HUES6 (cell line): ENCODE measurements around the gene ADAMTS14.
"Not testable (repeated sequence)": the region's sequence is repeated elsewhere in the genome, so short reads cannot be mapped to it uniquely, and the experiment has no call there.

Experiments
- H3K27ac ChIP-seq: 2 replicates; pipeline ENCODE4 v1.7.0; 2013; ENCODE audit warnings: low read depth, mild to moderate bottlenecking, low read length, inconsistent platforms
- H3K27me3 ChIP-seq: 2 replicates; pipeline ENCODE4 v1.6.1; 2013; ENCODE audit warnings: low read length; ENCODE audit not compliant: control insufficient read depth, insufficient read depth
- H3K36me3 ChIP-seq: 2 replicates; pipeline ENCODE4 v1.6.1; 2013; ENCODE audit warnings: low read length; ENCODE audit not compliant: control insufficient read depth, insufficient read depth
- H3K4me1 ChIP-seq: 2 replicates; pipeline ENCODE4 v1.6.1; 2013; ENCODE audit warnings: low read length; ENCODE audit not compliant: control insufficient read depth, insufficient read depth
- H3K4me3 ChIP-seq: 2 replicates; pipeline ENCODE4 v1.5.1; 2013; ENCODE audit warnings: low read depth, low read length
- H3K9ac ChIP-seq: one replicate; pipeline ENCODE4 v1.6.1; 2013; ENCODE audit warnings: mild to moderate bottlenecking, low read length
- H3K9me3 ChIP-seq: 2 replicates; pipeline ENCODE4 v1.6.1; 2013; ENCODE audit warnings: low read depth, low read length; ENCODE audit not compliant: control insufficient read depth, insufficient read depth

The ADAMTS14 gene

DNA sequence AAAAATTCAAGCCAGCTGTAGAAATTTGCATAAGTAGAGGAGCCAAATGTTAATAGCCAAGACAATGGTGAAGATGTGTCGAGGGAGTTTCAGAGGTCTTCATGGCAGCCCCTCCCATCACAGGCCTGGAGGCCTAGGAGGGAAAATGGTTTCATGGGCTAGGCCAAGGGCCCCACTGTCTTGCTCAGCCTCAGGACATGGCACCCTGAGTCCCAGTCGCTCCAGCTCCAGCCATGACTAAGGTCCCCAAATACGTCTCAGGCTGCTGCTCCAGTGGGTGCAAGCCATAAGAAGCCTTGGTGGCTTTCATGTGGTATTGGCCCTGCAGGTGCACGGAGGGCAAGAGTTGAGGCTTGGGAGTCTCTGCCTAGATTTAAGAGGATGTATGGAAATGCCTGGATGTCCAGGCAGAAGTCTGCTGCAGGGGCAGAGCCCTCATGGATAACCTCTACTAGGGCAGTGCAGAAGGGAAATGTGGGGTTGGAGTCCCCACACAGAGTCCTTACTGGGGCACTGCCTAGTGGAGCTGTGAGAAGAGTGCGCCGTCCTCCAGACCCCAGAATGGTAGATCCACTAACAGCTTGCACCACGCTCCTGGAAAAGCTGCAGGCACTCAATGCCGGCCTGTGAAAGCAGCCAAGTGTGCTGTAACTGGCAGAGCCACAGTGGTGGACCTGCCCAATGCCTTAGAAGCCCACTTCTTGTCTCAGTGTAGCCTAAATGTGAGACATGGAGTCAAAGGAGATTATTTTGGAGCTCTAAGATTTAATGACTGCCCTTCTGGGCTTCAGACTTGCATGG, 93.7 kb downstream of the ADAMTS14 start:
- no peak overlapping the region for H3K9ac ChIP-seq
- no peak overlapping the region for H3K4me3 ChIP-seq
- H3K36me3 ChIP-seq = no peaks in the 10 kb centered on the region
- no peak overlapping the region for H3K27ac ChIP-seq
- H3K27me3 ChIP-seq = no peaks in the 10 kb centered on the region
- H3K9me3 ChIP-seq = peaks cover 25% of the 10 kb centered on the region
- peaks cover 9% of the 10 kb centered on the region for H3K4me1 ChIP-seq

DNA sequence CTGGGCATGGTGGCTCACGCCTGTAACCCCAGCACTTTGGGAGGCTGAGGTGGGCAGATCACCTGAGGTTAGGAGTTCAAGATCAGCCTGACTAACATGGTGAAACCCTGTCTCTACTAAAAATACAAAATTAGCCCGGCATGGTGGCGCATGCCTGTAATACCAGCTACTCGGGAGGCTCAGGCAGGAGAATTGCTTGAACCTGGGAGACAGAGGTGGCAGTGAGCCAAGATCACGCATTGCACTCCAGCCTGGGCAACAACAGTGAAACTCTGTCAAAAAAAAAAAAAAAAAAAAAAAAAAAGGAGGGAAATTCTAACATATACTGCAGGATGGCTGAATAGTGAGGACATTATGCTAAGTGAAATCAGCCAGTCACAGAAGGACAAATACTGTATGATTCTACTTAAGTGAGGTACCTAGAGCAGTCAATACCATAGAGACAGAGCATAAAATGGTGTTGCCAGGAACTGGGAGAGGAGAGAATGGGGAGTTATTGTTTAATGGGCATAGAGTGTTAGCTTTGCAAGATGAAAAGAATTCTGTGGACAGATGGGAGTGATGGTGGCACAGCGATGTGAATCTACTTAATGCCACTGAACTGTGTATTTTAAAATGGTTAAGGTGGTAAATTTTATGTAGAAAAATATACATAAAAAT, 95.8 kb downstream of the ADAMTS14 start:
- not testable (repeated sequence) for H3K4me1 ChIP-seq, H3K36me3 ChIP-seq, H3K27ac ChIP-seq, H3K27me3 ChIP-seq, H3K9ac ChIP-seq, H3K4me3 ChIP-seq
- H3K9me3 ChIP-seq = peaks cover 25% of the 10 kb centered on the region

DNA sequence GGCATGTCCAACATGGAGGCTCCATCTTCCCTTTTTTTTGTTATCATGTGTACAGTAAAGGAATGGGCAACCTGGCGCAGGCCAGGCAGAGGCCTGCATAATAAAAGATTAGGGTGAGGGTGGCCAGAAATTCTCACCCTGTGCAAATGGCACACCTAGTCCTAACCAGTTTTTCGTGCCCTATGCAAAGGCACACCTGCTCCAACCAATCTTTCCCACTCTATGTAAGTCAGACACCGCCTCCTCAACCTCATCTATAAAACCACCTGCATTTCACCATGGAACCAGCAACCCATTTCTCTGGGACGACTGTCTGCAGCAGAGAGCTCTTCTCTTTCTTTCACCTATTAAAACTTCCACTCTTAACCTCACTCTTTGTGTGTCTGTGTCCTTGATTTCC, 96.8 kb downstream of the ADAMTS14 start:
- Histone ChIP-seq H3K36me3 (no peaks in the 10 kb centered on the region), H3K27me3 (no peaks in the 10 kb centered on the region), H3K9me3 (peaks cover 25% of the 10 kb centered on the region), H3K4me1 (no peaks in the 10 kb centered on the region), H3K9ac (no peak overlapping the region), H3K4me3 (no peak overlapping the region), H3K27ac (no peak overlapping the region)

DNA sequence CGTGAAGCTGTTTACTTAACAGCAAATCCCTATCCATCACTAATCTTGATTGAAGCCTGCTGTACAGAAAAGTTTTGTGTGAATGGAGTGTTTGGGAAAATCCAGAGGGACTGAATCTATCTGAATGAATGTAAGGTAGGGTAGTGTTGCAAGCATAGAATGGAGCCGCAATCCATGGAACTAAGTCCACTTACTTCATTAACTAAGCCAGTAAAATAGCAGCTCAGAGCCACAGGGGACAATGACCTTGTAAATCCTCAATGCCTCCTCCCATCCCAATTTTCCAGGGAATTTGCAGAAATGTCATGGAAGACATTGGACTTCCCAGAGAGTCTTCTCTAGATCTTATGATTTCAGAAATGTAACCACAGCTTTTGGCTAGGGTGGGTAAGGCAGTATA, 97.7 kb downstream of the ADAMTS14 start:
- H3K27me3 ChIP-seq = no peaks in the 10 kb centered on the region

DNA sequence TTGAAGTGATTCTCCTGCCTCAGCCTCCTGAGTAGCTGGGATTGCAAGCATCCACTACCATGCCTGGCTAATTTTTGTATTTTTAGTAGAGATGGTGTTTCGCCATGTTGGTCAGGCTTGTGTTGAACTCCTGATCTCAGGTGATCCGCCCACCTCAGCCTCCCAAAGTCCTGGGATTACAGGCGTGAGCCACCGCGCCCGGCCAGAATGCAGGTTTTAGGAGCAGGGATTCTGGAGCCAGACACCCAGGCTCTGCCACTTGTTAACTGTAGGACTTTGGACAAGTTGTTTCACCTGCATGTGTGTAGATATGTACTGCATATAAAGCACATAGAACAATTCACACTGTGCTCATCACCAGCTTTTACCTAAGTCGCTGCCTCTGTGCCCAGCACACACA, 98.2 kb downstream of the ADAMTS14 start:
- not testable (repeated sequence) for H3K27me3 ChIP-seq, H3K27ac ChIP-seq, H3K4me3 ChIP-seq, H3K9ac ChIP-seq, H3K4me1 ChIP-seq, H3K36me3 ChIP-seq
- peaks cover 17% of the 10 kb centered on the region for H3K9me3 ChIP-seq

More for the DNA sequence above, 97.7 kb downstream of the ADAMTS14 start:
- peaks cover 22% of the 10 kb centered on the region for H3K9me3 ChIP-seq
- no peaks in the 10 kb centered on the region for H3K4me1 ChIP-seq
- H3K9ac ChIP-seq = no peak overlapping the region
- H3K27ac ChIP-seq = no peak overlapping the region
- no peaks in the 10 kb centered on the region for H3K36me3 ChIP-seq
- H3K4me3 ChIP-seq = no peak overlapping the region

DNA sequence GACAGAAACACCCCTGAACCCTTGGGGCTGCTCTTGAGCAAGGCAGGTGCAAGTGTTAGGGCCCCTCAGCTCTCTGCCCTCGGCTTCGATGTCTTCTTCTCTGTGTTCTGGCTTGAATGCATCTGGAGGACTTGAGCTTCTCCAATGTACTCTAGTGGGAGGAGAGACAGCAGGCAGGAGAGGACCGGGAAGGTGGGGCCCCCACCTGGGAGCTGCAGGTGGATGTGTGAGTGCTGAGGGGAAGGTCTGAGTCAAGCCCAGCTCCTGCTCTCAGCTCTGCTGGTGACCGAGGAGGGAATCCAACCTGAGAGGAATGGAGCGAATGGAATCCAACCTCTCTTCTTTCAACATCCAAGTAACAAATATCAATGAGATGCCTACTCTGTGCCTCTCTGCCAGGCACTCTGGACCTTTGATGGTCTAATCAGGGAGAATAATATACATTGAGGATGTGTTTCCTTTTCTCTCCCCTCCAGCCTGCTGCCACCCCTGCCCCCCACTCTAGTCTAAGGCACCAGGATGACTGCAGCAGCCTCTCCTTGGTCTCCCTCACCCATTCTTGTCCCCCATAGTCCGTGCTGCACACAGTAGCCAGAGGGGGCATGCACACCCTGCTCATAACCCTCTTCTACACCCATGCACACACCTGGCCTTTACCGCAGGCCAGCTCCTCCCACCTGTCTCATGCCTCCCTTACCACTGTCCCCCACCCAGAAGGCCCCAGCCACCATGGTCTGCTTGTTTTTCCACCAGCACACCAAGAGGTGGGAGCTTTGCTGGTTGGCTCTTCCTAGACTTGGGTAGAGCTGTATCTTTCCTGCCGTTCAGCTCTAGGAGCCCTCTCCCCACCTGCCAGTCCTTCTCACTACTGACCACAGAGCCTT, 99.2 kb downstream of the ADAMTS14 start:
- Histone ChIP-seq H3K4me3 (no peak overlapping the region), H3K9me3 (peaks cover 7% of the 10 kb centered on the region), H3K27ac (no peak overlapping the region), H3K36me3 (no peaks in the 10 kb centered on the region), H3K9ac (no peak overlapping the region), H3K27me3 (no peaks in the 10 kb centered on the region), H3K4me1 (no peaks in the 10 kb centered on the region)

DNA sequence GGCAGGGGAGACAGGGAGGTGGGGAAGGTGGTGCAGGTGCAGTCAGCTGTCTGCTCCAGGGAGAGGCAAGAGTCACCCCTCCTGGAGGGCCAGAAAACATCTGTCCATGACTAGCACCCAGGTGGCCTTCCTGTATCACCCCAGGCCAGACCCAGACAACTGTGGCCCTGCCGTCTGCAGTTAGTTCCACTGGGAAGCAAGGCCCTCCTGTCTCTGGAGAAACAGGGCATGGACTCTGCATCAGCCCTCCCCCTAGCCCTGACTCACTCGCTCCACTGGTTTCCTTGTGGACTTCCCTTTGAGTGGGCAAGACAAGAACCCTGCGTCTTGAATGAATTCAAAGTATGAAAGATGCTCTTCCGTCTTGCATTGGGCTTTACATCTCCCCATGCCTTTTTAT, 100.3 kb downstream of the ADAMTS14 start:
- Histone ChIP-seq H3K27ac (no peak overlapping the region), H3K4me1 (no peaks in the 10 kb centered on the region), H3K9me3 (no peaks in the 10 kb centered on the region), H3K9ac (no peak overlapping the region), H3K27me3 (no peaks in the 10 kb centered on the region), H3K4me3 (no peak overlapping the region), H3K36me3 (no peaks in the 10 kb centered on the region)

DNA sequence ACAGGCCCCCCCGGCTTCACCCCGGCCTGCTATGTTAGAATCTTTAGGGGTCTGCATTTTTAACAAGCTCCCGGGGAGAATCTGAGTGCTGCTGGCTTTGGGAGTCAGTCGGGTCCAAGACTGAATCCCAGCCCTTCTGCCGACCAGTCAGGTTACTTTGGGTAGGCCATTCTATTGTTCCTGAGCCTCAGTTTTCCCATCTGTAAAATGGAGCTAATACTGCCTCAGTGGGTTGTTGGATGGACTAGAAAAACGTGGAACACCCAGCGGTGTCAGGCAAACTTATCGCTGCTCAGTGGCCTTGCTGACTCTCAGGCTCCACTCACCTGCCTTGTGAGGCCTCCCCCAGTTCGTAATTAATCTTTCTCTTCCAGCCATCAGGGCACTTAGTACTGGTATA, 101.2 kb downstream of the ADAMTS14 start:
- H3K4me3 ChIP-seq = no peak overlapping the region
- H3K27me3 ChIP-seq = no peaks in the 10 kb centered on the region
- H3K36me3 ChIP-seq = no peaks in the 10 kb centered on the region
- H3K27ac ChIP-seq = no peak overlapping the region
- H3K4me1 ChIP-seq = peaks cover 3% of the 10 kb centered on the region; the same call in 1 of the 2 replicates
- no peak overlapping the region for H3K9ac ChIP-seq
- no peaks in the 10 kb centered on the region for H3K9me3 ChIP-seq

DNA sequence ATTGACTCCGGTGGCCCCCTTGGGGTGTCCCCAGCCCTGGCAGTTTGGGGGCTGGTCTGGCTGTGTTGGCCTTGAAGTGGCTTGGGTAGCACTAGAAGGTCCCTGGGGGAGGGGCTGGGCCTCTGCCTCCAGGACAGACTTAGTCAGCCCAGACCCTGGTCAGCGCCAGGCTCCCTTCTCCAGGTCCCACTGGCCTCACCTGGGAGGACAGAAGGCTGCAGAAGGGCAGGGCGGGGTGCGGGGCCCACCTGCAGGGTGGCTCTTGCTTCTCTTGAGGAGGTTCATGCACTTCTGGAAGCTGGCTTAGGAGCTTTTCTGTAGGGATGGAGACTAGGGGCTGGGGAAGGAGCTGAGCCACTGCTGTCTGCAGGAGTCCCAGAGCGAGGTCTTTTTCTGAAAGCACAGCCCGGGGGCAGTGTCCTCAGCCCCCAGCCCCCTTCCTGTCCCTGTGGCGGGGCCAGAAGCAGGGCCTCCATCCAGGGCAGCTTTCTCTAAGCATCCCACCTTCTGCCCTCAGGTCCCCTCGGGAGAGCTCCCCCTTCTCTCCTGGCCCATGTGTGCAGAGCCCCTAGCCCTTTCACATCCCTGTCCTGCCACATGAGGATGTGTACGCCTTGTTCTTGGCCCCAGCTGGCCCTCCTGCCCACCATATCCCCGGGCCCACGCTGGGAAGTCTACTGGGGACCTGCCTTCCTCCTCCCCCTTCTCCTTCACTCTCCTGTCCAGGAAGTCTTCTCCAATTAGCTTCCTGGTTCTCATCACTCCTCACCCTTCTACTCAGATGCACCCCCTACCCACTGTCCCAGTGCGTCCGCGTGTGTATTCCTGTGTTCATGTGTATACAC, 101.9 kb downstream of the ADAMTS14 start:
- Histone ChIP-seq H3K9ac (no peak overlapping the region), H3K4me3 (no peak overlapping the region), H3K9me3 (no peaks in the 10 kb centered on the region), H3K36me3 (no peaks in the 10 kb centered on the region), H3K27ac (no peak overlapping the region), H3K27me3 (no peaks in the 10 kb centered on the region), H3K4me1 (peaks cover 4% of the 10 kb centered on the region; the same call in 1 of the 2 replicates)

DNA sequence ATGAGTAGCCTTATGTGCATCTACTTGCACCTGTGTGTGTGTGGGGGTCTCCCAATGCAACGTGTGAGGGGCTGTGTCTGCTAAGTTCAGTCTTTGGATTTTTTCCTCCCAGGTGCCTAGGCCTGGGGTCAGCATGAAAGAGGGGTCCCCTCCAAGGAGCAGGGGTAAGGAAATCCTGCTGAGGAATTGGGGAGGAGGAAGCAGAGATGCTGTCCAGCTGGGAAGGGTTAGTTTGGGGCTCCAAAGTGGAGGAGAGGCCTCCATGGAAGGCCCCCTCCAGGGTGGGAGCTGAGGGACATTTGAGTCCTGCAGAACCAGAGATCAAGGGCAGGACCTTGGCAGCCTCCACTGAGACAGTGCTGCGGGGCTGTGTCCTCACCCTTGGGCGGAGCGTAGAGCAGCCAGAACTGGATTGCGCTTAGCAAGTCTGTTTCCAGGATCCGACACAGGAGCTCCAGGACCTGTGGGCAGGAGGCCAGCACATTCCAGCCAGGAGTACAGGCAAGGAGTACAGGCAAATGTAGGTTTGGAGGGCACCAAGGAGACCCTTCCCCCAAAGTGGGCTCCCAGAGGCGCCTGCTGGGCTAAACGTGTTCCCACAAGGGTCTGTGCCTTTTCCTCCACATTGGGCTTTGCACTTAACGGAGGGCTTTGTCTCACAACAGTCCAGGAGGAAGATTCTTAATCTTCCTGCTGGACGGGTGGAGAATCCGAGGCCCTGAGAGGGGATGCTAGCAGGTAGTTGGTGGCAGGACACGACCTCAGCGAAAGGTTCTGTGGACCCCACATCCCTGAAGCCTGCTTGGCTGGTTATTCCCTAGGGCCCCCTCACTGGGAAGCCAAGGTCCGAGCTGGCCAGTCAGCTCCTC, 102.7 kb downstream of the ADAMTS14 start:
- no peak overlapping the region for H3K4me3 ChIP-seq
- peaks cover 4% of the 10 kb centered on the region; the same call in 1 of the 2 replicates for H3K4me1 ChIP-seq
- H3K36me3 ChIP-seq = no peaks in the 10 kb centered on the region
- H3K27ac ChIP-seq = no peak overlapping the region
- H3K9me3 ChIP-seq = no peaks in the 10 kb centered on the region
- no peaks in the 10 kb centered on the region for H3K27me3 ChIP-seq
- no peak overlapping the region for H3K9ac ChIP-seq
